Trophoblast cell (in vitro differentiated cells and primary cell): ENCODE measurements around the gene PI3.

Experiments
- DNase-seq, 2 donors: peaks; one replicate each; pipeline ENCODE4 v3.0.0-alpha.2; 2016
- H2AFZ ChIP-seq: 2 replicates; pipeline ENCODE4 v1.6.1; 2013; ENCODE audit warnings: low read length, moderate library complexity, mild to moderate bottlenecking; ENCODE audit not compliant: insufficient read depth, poor library complexity
- H2AK5ac ChIP-seq: 2 replicates; pipeline ENCODE4 v1.6.1; 2013; ENCODE audit warnings: mild to moderate bottlenecking, low read length
- H2BK120ac ChIP-seq: 2 replicates; pipeline ENCODE4 v1.6.1; 2013; ENCODE audit warnings: low read length, mild to moderate bottlenecking, moderate library complexity; ENCODE audit not compliant: insufficient read depth, poor library complexity
- H2BK12ac ChIP-seq: 2 replicates; pipeline ENCODE4 v1.6.1; 2013; ENCODE audit warnings: mild to moderate bottlenecking, low read length, moderate library complexity
- H2BK5ac ChIP-seq: 2 replicates; pipeline ENCODE4 v1.6.1; 2013; ENCODE audit warnings: low read length, low read depth, moderate library complexity, mild to moderate bottlenecking; ENCODE audit not compliant: poor library complexity
- H3K14ac ChIP-seq: 2 replicates; pipeline ENCODE4 v1.6.1; 2013; ENCODE audit warnings: mild to moderate bottlenecking, low read length
- H3K18ac ChIP-seq: 2 replicates; pipeline ENCODE4 v1.6.1; 2013; ENCODE audit warnings: mild to moderate bottlenecking, low read length
- H3K23ac ChIP-seq: 2 replicates; pipeline ENCODE4 v1.6.1; 2013; ENCODE audit warnings: low read length
- H3K27ac ChIP-seq: 2 replicates; pipeline ENCODE4 v1.5.1; 2013; ENCODE audit warnings: low read depth, mild to moderate bottlenecking, inconsistent platforms, low read length, moderate library complexity
- H3K27me3 ChIP-seq: 2 replicates; pipeline ENCODE4 v1.6.1; 2013; ENCODE audit warnings: inconsistent platforms, mild to moderate bottlenecking, low read length, moderate library complexity; ENCODE audit not compliant: insufficient read depth
- H3K36me3 ChIP-seq, 2 experiments: 1 replicate in 1 of 2; 2 replicates in 1 of 2; pipeline ENCODE4 v1.6.1; 2013; ENCODE audit warnings: low read length in 2 of 2, mild to moderate bottlenecking in 2 of 2, moderate library complexity in 1 of 2; ENCODE audit not compliant: insufficient read depth in 2 of 2, control insufficient read depth in 1 of 2
- H3K4ac ChIP-seq: 2 replicates; pipeline ENCODE4 v1.6.1; 2013; ENCODE audit warnings: low read depth, mild to moderate bottlenecking, low read length, moderate library complexity
- H3K4me1 ChIP-seq, 2 experiments: 1 replicate in 1 of 2; 2 replicates in 1 of 2; pipeline ENCODE4 v1.6.1; 2013; ENCODE audit warnings: low read length in 2 of 2, mild to moderate bottlenecking in 2 of 2, moderate library complexity in 1 of 2; ENCODE audit not compliant: insufficient read depth in 2 of 2, control insufficient read depth in 1 of 2
- H3K4me2 ChIP-seq: 2 replicates; pipeline ENCODE4 v1.6.1; 2013; ENCODE audit warnings: inconsistent platforms, mild to moderate bottlenecking, low read length, moderate library complexity
- H3K4me3 ChIP-seq: 2 replicates; pipeline ENCODE4 v1.5.1; 2013; ENCODE audit warnings: mild to moderate bottlenecking, low read depth, low read length, inconsistent platforms
- H3K79me1 ChIP-seq: one replicate; pipeline ENCODE4 v1.6.1; 2013; ENCODE audit warnings: low read length
- H3K79me2 ChIP-seq: 2 replicates; pipeline ENCODE4 v1.6.1; 2013; ENCODE audit warnings: low read length, mild to moderate bottlenecking; ENCODE audit not compliant: control insufficient read depth, insufficient read depth, poor library complexity
- H3K9ac ChIP-seq: 2 replicates; pipeline ENCODE4 v1.6.1; 2013; ENCODE audit warnings: mild to moderate bottlenecking, low read length
- H3K9me3 ChIP-seq: 2 replicates; pipeline ENCODE4 v1.6.1; 2013; ENCODE audit warnings: low read depth, mild to moderate bottlenecking, control low read depth, inconsistent platforms, low read length; ENCODE audit not compliant: insufficient read depth
- H4K12ac ChIP-seq: 2 replicates; pipeline ENCODE4 v1.6.1; 2013; ENCODE audit warnings: low read depth, mild to moderate bottlenecking, low read length, moderate library complexity
- H4K8ac ChIP-seq: 2 replicates; pipeline ENCODE4 v1.6.1; 2013; ENCODE audit warnings: low read depth, mild to moderate bottlenecking, low read length, moderate library complexity
- H4K91ac ChIP-seq: one replicate; pipeline ENCODE4 v1.6.1; 2013; ENCODE audit warnings: low read depth, mild to moderate bottlenecking, low read length, moderate library complexity
- WGBS: extraction: QIAGEN DNeasy Blood & Tissue Kit; methylation state at CpG from one replicate; pipeline ENCODE4 v1.1.7; 2013; ENCODE audit warnings: missing lambda C conversion rate; ENCODE audit not compliant: insufficient read length, insufficient coverage; ENCODE audit errors: extremely low coverage; 5-methylcytosine and 5-hydroxymethylcytosine counted together

The PI3 gene

GRCh38 chr20:45221076-45221475 lies 46.4 kb downstream of the PI3 start, which contains the start of gene SEMG2:
TSS of gene SEMG2 (plus strand) at chr20:45221373. CDS start at chr20:45221390, 17 bp downstream.
- no peak within 1 kb of the TSS for H4K91ac ChIP-seq
- no peak within 1 kb of the TSS for H4K8ac ChIP-seq
- no peaks in the 10 kb centered on the region for H3K36me3 ChIP-seq

GRCh38 chr20:45223136-45223535 lies 48.4 kb downstream of the PI3 start:
- H3K27ac ChIP-seq: no peak overlapping the region
- no peak overlapping the region for H3K4ac ChIP-seq
- H3K4me3 ChIP-seq: no peak overlapping the region
- H4K91ac ChIP-seq: no peak overlapping the region
- H3K4me2 ChIP-seq: no peak overlapping the region
- H3K79me1 ChIP-seq: no peaks in the 10 kb centered on the region
- H3K4me1 ChIP-seq: no peaks in the 10 kb centered on the region
- H3K18ac ChIP-seq: no peak overlapping the region
- H2BK120ac ChIP-seq: no peak overlapping the region
- H3K79me2 ChIP-seq: no peaks in the 10 kb centered on the region
- no peak overlapping the region for H4K8ac ChIP-seq
- no peak overlapping the region for H3K14ac ChIP-seq
- no peak overlapping the region for H2BK5ac ChIP-seq
- H4K12ac ChIP-seq: no peak overlapping the region
- no peak overlapping the region for H3K23ac ChIP-seq
- no peaks in the 10 kb centered on the region for H3K27me3 ChIP-seq
- no peaks in the 10 kb centered on the region for H3K9me3 ChIP-seq
- H3K9ac ChIP-seq: no peak overlapping the region
- no peaks in the 10 kb centered on the region for H3K36me3 ChIP-seq
- H2AFZ ChIP-seq: no peak overlapping the region
- H2AK5ac ChIP-seq: no peak overlapping the region
- no peak overlapping the region for H2BK12ac ChIP-seq
- DNase-seq: no peak

More at GRCh38 chr20:45221076-45221475, 46.4 kb downstream of the PI3 start, which contains the start of gene SEMG2:
- H3K4me3 ChIP-seq: no peak within 1 kb of the TSS
- no peaks in the 10 kb centered on the region for H3K27me3 ChIP-seq
- H3K79me2 ChIP-seq: no peaks in the 10 kb centered on the region
- H3K9ac ChIP-seq: no peak within 1 kb of the TSS
- H3K9me3 ChIP-seq: no peaks in the 10 kb centered on the region
- H3K79me1 ChIP-seq: no peaks in the 10 kb centered on the region
- WGBS: no CpG with 5 or more reads among the region's 4 CpGs
- H2BK12ac ChIP-seq: no peak within 1 kb of the TSS
- no peak within 1 kb of the TSS for H3K18ac ChIP-seq
- H2AK5ac ChIP-seq: no peak within 1 kb of the TSS
- H2BK120ac ChIP-seq: no peak within 1 kb of the TSS
- no peak within 1 kb of the TSS for H4K12ac ChIP-seq
- H3K14ac ChIP-seq: no peak within 1 kb of the TSS
- H2BK5ac ChIP-seq: no peak within 1 kb of the TSS
- no peak within 1 kb of the TSS for H3K4me2 ChIP-seq
- DNase-seq: no peak
- H3K23ac ChIP-seq: no peak within 1 kb of the TSS
- no peak within 1 kb of the TSS for H2AFZ ChIP-seq
- H3K27ac ChIP-seq: no peak within 1 kb of the TSS
- no peaks in the 10 kb centered on the region for H3K4me1 ChIP-seq
- no peak within 1 kb of the TSS for H3K4ac ChIP-seq
